ENCODE data around the gene SERF1A.
"Not testable (repeated sequence)": the region's sequence is repeated elsewhere in the genome, so short reads cannot be mapped to it uniquely, and the experiment has no call there.

DNA sequence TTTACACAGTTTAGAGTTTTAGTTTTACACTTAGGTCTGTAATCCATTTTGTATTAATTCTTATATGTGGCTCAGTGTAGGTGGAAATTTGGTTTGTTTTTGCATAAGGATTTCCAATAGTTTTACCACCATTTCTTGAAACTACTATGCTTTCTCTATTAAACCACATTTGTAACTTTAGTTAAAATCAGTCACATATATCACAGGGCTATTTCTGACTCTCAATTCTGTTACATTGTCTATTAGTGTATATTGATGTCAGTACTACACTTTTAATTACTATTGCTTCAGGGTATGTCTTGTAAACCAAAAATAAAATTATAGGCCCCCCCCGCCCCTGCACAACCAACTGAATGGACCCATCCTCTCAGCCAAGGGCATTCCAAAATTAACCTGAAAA lies 32.1 kb downstream of the SERF1A start:
- TF ChIP-seq, protein P1, sequence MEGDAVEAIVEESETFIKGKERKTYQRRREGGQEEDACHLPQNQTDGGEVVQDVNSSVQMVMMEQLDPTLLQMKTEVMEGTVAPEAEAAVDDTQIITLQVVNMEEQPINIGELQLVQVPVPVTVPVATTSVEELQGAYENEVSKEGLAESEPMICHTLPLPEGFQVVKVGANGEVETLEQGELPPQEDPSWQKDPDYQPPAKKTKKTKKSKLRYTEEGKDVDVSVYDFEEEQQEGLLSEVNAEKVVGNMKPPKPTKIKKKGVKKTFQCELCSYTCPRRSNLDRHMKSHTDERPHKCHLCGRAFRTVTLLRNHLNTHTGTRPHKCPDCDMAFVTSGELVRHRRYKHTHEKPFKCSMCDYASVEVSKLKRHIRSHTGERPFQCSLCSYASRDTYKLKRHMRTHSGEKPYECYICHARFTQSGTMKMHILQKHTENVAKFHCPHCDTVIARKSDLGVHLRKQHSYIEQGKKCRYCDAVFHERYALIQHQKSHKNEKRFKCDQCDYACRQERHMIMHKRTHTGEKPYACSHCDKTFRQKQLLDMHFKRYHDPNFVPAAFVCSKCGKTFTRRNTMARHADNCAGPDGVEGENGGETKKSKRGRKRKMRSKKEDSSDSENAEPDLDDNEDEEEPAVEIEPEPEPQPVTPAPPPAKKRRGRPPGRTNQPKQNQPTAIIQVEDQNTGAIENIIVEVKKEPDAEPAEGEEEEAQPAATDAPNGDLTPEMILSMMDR (IDR thresholded peaks at IDR 0.05 in 4 of 5, conservative IDR thresholded peaks at IDR 0.05 in 1 of 5), result not testable (repeated sequence)
- not testable (repeated sequence) for TF ChIP-seq POLR2A (IDR thresholded peaks at IDR 0.05)
